Stimulated activated CD8-positive, alpha-beta memory T cell treated with anti-CD3 and anti-CD28 coated beads, Interleukin-4, amount 100 ng/mL, for 48 hours (primary cell): ENCODE data around the gene TRAF1.

Experiments used
- DNase-seq: peaks from one replicate; pipeline ENCODE4 v3.0.0-alpha.2; 2020

TRAF1 gene

GRCh38 chr9:120922404-120923195 lies 4.0 kb downstream of the TRAF1 start:
- peak; percentile 31 for DNase-seq

DNA sequence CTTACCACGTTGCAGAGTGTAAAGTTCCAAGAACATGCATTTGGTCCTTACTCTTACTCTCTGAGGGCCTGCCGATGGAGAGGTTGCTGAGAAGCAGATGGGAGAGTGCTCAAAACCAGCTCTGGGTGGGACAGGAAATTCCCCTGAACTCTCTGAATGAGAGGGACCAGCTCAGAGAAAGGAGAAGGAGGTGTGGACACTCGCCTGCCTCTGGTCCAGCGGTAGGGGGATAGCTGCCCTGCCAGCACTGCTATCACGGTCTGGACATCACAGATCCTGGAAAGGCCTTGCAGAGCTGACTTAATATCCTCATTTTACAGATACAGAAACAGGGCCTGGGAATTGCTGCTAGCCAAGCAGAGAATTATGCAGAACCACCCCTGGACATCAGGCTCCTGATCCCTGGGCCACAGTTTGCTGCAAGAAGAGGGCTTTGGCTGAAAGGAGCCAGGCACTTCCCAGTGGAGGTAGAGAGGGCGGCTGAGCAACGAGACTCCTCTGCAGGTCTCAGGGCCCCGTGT lies 4.9 kb downstream of the TRAF1 start:
- peak; percentile 58 for DNase-seq

DNA sequence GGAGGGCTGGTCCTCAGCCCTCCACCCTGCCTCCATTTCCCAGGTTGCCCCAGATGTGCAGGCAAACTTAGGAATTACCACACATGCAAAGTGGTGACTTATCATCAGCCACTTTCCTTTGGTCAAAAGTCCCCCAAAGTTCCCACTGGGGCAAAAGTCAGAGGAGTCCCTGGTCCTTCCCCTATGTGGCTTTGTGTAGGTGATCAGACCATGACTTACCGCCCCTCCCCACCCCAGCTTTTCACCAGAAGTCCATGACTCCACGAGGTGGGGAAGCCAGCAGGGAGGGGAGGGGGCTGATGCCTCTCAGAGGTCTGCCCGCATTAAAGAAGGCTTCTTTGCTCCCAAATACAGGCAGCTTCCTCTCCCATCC lies 5.8 kb downstream of the TRAF1 start:
- peak; percentile 74 for DNase-seq

GRCh38 chr9:120919843-120920805 lies 6.5 kb downstream of the TRAF1 start:
- DNase-seq = peak; percentile 36

DNA sequence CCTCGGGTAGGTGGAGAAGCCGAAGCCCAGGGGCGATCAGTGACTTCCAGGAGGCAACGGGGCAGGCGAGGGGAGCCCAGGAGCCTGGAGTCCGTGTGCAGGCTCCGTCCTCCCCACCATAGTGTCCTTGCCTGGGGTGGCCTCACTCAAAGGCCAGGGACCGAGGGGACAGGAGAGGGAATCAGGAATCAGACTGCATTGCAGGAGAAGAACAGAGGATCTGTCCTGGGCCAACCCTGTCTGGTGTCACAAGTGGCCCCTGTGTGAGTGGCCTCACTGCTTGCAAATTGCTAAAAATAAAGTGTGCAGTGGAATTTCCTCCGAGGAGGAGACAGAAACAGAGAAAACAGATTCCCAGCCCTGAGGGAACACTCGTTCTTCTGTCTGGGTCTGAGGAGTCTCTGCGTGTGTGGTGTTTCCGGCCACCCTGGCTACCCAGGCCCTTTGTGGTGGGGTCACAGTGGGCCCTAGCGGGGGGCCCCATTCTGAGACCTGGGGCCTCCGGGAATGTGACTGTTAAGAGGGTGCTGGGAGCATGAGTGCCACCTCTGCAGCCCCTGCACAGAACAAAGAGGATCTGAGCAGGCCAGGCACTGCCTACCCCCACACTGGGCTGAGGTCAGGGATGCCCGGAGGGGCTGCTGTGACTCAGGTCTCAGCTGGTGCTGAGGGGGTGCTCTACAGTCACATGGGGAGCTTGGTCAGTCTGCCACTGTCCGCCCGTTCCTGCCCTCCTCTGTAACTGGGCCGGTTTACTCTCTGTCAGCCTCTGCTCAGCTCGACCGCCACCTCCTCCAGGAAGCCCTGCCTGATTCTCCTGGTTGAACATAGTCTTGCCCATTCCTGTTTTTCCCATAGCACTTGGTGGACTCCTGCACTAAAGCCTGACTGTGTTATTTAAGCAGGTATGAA lies 7.4 kb downstream of the TRAF1 start:
- DNase-seq = peak; percentile 37

DNA sequence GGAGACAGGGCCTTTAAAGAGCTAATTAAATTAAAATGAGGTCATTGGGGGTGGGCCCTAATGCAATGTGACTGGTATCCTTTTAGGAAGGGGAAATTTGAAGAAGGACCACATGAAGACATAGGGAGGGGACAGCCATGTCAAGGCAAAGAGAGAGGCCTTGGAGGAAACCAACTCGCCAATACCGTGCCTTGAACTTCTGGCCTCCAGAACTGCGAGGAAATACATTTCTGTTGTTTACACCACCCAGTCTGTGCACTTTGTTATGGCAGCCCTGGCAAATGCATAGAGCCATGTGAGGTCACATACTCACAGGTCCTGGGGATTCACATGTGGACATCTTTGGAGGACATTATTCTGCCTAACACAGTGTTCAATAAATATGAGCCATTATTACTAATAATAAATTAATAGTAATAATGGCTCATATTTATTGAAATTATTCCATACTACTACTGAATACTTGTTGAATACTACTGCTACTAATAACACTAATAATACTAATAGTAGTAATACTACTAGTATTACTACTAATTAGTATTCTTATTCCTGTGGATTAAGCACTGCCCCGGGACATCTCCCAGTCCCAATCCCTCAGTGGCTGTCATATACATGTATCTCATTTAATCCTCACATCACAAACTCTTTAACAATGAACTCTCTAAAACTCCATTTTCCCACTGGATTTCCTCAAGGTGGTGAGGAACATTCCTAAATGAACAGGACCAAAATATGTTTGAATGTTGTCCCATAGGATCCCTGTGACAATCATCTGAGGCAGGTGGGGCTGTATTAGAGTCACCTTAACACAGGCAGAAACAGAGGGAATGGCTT lies 8.4 kb downstream of the TRAF1 start:
- DNase-seq = no peak

GRCh38 chr9:120916991-120917880 lies 9.4 kb downstream of the TRAF1 start:
- no peak for DNase-seq

DNA sequence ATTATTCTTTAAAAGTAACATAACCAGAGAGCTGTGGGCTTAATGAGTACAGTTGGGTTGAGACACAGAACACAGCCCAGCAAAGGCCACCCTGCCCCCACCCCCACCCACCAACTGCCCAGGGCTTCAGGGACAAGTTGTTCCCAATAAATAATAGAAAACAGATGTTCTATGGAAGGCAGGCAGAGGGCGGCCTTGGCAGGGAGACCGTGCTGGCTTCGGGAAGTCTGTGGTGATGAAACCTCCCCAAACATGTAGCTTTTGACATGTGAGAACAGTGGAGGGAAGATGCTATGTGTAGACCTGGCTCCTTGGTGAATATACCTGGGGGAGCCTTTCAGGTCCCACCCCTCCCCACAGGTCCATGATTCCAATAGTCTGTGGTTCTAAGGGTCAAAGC lies 10.0 kb downstream of the TRAF1 start:
- DNase-seq = no peak

GRCh38 chr9:120915854-120916470 lies 10.6 kb downstream of the TRAF1 start:
- no peak for DNase-seq

- no peak for DNase-seq
Observed at GRCh38 chr9:120914953-120915352, 11.6 kb downstream of the TRAF1 start.

- DNase-seq = no peak
Observed at GRCh38 chr9:120914396-120914795, 12.2 kb downstream of the TRAF1 start.

DNA sequence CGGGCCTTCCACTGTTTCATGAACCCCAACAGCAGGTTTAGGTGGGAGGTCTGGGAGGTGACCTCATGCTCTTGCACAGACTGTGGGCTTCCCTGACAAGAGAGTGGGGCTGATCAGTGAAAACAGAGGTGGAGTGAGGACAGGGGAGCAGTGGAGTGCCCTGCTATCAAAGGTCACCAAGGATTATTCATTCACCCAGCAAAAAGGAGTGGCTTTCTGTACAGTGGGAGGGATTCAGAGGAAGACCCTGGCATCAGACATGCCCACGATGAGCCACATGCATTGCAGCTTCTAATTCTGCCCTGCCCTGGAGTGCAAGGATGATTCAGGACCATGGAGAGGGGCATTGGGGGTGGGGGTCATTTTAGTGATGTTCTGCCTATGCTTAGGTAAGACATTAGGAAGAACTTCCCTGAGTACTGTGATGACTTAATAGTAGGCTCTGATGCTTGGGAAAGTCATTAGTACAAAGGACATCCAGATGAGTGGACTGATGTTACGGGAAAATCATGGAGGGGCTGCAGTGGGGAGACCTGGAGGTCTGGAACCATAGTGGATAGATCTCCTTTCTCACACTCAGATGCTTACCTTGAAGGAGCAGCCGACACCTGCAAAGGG lies 12.8 kb downstream of the TRAF1 start:
- DNase-seq = no peak

DNA sequence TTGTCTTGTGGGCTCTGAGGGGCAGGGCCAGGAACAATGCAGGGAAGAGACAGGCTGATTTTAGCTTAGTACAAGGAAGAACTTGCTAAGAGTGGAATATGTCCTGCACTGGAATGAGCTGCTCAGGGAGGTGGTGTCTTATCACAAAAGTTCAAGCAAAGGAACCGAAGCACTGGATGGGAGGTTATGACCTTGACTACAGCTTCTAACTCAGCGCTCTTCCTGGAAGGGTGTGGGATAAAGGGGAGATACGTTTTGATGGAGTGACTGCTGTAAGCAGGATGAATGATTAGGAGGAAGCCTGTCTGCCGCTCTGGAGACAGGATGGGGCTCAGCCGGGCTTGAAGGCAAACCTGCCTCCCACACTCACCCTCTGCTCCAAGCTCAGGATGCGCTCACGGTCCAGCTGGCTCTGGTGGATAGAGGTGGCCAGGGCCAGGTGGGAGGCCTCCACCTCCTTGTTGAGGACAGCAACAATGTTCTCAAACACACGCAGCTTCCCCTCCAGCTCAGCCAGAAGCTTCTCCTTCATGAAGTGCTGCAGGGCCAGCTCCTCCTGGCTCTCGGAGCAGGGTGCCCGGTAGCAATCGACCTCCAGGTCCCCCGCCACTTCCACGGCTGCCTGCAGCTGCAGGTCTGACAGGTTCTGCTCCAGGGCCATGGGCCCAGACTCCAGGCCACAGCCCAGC lies 13.5 kb downstream of the TRAF1 start:
- no peak for DNase-seq

- no peak for DNase-seq
Observed at GRCh38 chr9:120911295-120911837, 15.2 kb downstream of the TRAF1 start.

- no peak for DNase-seq
Observed at GRCh38 chr9:120910643-120911042, 16.0 kb downstream of the TRAF1 start.

DNA sequence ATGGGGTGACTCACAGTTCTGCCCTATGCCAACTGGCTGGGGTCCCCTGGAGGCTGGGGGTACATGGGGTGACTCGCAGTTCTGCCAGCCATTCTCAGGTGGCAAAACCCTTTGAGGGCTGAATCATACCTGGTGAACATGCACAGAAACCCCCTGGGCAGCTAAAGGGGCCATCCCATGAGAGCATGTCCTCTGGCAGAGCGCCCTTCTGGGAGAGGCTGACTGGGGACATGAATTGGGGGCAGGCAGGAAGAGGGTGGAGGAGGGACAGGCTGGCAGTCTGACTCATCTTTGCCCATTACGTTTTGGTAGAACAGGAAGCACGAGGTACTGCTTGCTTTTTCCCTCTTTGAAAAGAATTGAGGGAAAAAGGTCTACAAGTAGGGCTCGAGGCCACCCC lies 16.7 kb downstream of the TRAF1 start:
- peak; percentile 68 for DNase-seq

GRCh38 chr9:120905315-120906164 lies 21.1 kb downstream of the TRAF1 start:
- DNase-seq = peak; percentile 42

GRCh38 chr9:120904978-120905301 lies 21.7 kb downstream of the TRAF1 start:
- peak; percentile 31 for DNase-seq
